Progenitor cell of endocrine pancreas (in vitro differentiated cells): Measurements from ENCODE around the gene XRCC5. TPM values are rescaled to one million over a fixed set of nuclear protein-coding genes. Genes with fewer than 3 reads are reported as not detected.

Experiments
- DNase-seq: peaks from one replicate; pipeline ENCODE4 v3.0.0; 2021; ENCODE audit warnings: low spot score; ENCODE audit not compliant: unreplicated experiment
- H3K27ac Mint-ChIP-seq: 2 replicates; pipeline ENCODE4 v1.8.0; 2021; ENCODE audit warnings: mild to moderate bottlenecking, moderate library complexity, mixed read lengths
- H3K27me3 Mint-ChIP-seq: 2 replicates; pipeline ENCODE4 v1.8.0; 2021; ENCODE audit warnings: mixed read lengths
- H3K36me3 Mint-ChIP-seq: 2 replicates; pipeline ENCODE4 v1.8.0; 2022; ENCODE audit warnings: mixed read lengths; ENCODE audit not compliant: insufficient read depth
- H3K4me1 Mint-ChIP-seq: 2 replicates; pipeline ENCODE4 v1.8.0; 2021; ENCODE audit warnings: low read depth, mixed read lengths
- H3K4me3 Mint-ChIP-seq: 2 replicates; pipeline ENCODE4 v1.8.0; 2021; ENCODE audit warnings: low read depth, mild to moderate bottlenecking, moderate library complexity, mixed read lengths
- H3K9me3 Mint-ChIP-seq: 2 replicates; pipeline ENCODE4 v1.8.0; 2021; ENCODE audit warnings: low read depth, mixed read lengths
- CTCF ChIP-seq: fragments of 200-600 bp; sonication (generic); IDR thresholded peaks from one replicate; pipeline ENCODE4 v1.5.0; 2021; ENCODE audit warnings: antibody characterized with exemption, mild to moderate bottlenecking; ENCODE audit not compliant: unreplicated experiment
- long read RNA-seq: library from polyadenylated mRNA; unstranded; transcript quantifications from one replicate; pipeline ENCODE4 v2.0.0, GENCODE V29; 2020
- total RNA-seq: library from RNA; stranded (reverse); gene quantifications from 2 replicates; pipeline ENCODE4 v1.2.1, GENCODE V29; 2021

The XRCC5 gene
- 378 and 386 TPM in 2 replicates for total RNA-seq
- long read RNA-seq, transcript XRCC5-201 (21 exons, 3,428 nt): major isoform, 1,593 of 1,848 reads
- long read RNA-seq, partial matches to known transcripts: 173 of 1,848 reads
- long read RNA-seq, other reads (novel, unspliced or antisense): 78 of 1,848 reads

GRCh38 chr2:216108967-216109921, at the start of gene XRCC5:
XRCC5 (plus strand) TSS chr2:216109348; CDS start chr2:216109437, 89 bp downstream.
- H3K9me3 Mint-ChIP-seq: no peaks in the 10 kb centered on the region
- H3K27me3 Mint-ChIP-seq: no peaks in the 10 kb centered on the region
- peaks cover 49% of the 10 kb centered on the region for H3K4me1 Mint-ChIP-seq
- TF ChIP-seq CTCF: no peak
- peak within 1 kb of the TSS; percentile 100 for H3K27ac Mint-ChIP-seq
- H3K36me3 Mint-ChIP-seq: peaks cover 15% of the 10 kb centered on the region
- peak; percentile 94 for DNase-seq
- peak within 1 kb of the TSS; percentile 99 for H3K4me3 Mint-ChIP-seq

- H3K4me1 Mint-ChIP-seq: no peaks in the 10 kb centered on the region
- DNase-seq: no peak
- H3K4me3 Mint-ChIP-seq: no peak overlapping the region
Observed at GRCh38 chr2:216064014-216064630, 45.0 kb upstream of the XRCC5 start.

GRCh38 chr2:216064665-216065064, 44.5 kb upstream of the XRCC5 start:
- H3K27me3 Mint-ChIP-seq: no peaks in the 10 kb centered on the region
- no peaks in the 10 kb centered on the region for H3K9me3 Mint-ChIP-seq
- no peak for DNase-seq
- TF ChIP-seq CTCF: no peak
- no peaks in the 10 kb centered on the region for H3K4me1 Mint-ChIP-seq
- H3K27ac Mint-ChIP-seq: no peak overlapping the region
- H3K36me3 Mint-ChIP-seq: peaks cover 3% of the 10 kb centered on the region
- no peak overlapping the region for H3K4me3 Mint-ChIP-seq

More at GRCh38 chr2:216064014-216064630, 45.0 kb upstream of the XRCC5 start:
- Mint-ChIP-seq H3K9me3 (no peaks in the 10 kb centered on the region), H3K27me3 (no peaks in the 10 kb centered on the region), H3K36me3 (peaks cover 5% of the 10 kb centered on the region), H3K27ac (no peak overlapping the region)
- no peak for TF ChIP-seq CTCF

GRCh38 chr2:216066230-216066629, 42.9 kb upstream of the XRCC5 start:
- Mint-ChIP-seq H3K36me3 (peaks cover 3% of the 10 kb centered on the region), H3K9me3 (no peaks in the 10 kb centered on the region), H3K4me1 (peaks cover 3% of the 10 kb centered on the region), H3K4me3 (no peak overlapping the region), H3K27me3 (no peaks in the 10 kb centered on the region), H3K27ac (no peak overlapping the region)
- no peak for DNase-seq
- no peak for TF ChIP-seq CTCF

GRCh38 chr2:216069028-216069427, 40.1 kb upstream of the XRCC5 start:
- Mint-ChIP-seq H3K36me3 (peaks cover 1% of the 10 kb centered on the region), H3K4me3 (no peak overlapping the region), H3K27ac (no peak overlapping the region), H3K9me3 (no peaks in the 10 kb centered on the region), H3K27me3 (no peaks in the 10 kb centered on the region), H3K4me1 (peaks cover 8% of the 10 kb centered on the region)
- no peak for TF ChIP-seq CTCF
- no peak for DNase-seq
